Osteocyte (in vitro differentiated cells): ENCODE data around the gene SPTSSA. TPM values are rescaled to one million over a fixed set of nuclear protein-coding genes. Genes with fewer than 3 reads are reported as not detected.

Source experiments
- DNase-seq: peaks from one replicate; pipeline ENCODE4 v3.0.0; 2021; ENCODE audit warnings: mixed read lengths; ENCODE audit not compliant: unreplicated experiment; ENCODE audit errors: extremely low spot score
- H3K27ac Mint-ChIP-seq: one replicate; pipeline ENCODE4 v1.8.0; 2021; ENCODE audit warnings: mild to moderate bottlenecking, mixed read lengths; ENCODE audit not compliant: unreplicated experiment
- H3K27me3 Mint-ChIP-seq: one replicate; pipeline ENCODE4 v1.8.0; 2021; ENCODE audit warnings: mixed read lengths; ENCODE audit not compliant: unreplicated experiment
- H3K36me3 Mint-ChIP-seq: one replicate; pipeline ENCODE4 v1.8.0; 2021; ENCODE audit warnings: mixed read lengths; ENCODE audit not compliant: unreplicated experiment
- H3K4me1 Mint-ChIP-seq: one replicate; pipeline ENCODE4 v1.8.0; 2021; ENCODE audit warnings: mixed read lengths; ENCODE audit not compliant: unreplicated experiment
- H3K4me3 Mint-ChIP-seq: one replicate; pipeline ENCODE4 v1.8.0; 2021; ENCODE audit warnings: mild to moderate bottlenecking, moderate library complexity, mixed read lengths; ENCODE audit not compliant: unreplicated experiment
- H3K9me3 Mint-ChIP-seq: one replicate; pipeline ENCODE4 v1.8.0; 2021; ENCODE audit warnings: mixed read lengths; ENCODE audit not compliant: unreplicated experiment
- CTCF ChIP-seq: fragments of 200-600 bp; sonication (generic); IDR thresholded peaks from 2 replicates; pipeline ENCODE4 v1.5.0; 2021; ENCODE audit warnings: antibody characterized with exemption, mild to moderate bottlenecking, moderate library complexity
- total RNA-seq: library from RNA; stranded (reverse); gene quantifications from 2 replicates; pipeline ENCODE4 v1.2.1, GENCODE V29; 2021

Gene SPTSSA
- total RNA-seq, 1 donor from 2014 or later = 17.8 TPM

- Mint-ChIP-seq H3K27ac (peak overlapping the region; percentile 86), H3K9me3 (no peaks in the 10 kb centered on the region), H3K27me3 (no peaks in the 10 kb centered on the region), H3K4me1 (peaks cover 36% of the 10 kb centered on the region), H3K36me3 (no peaks in the 10 kb centered on the region), H3K4me3 (no peak overlapping the region)
- no peak for TF ChIP-seq CTCF
- DNase-seq = no peak
These were observed 40.0 kb upstream of the SPTSSA start for GRCh38 chr14:34502001-34502400.

GRCh38 chr14:34501004-34501580, 39.1 kb upstream of the SPTSSA start:
- DNase-seq = no peak
- H3K4me3 Mint-ChIP-seq = no peak overlapping the region
- H3K36me3 Mint-ChIP-seq = no peaks in the 10 kb centered on the region
- H3K27ac Mint-ChIP-seq = peak overlapping the region; percentile 3
- peaks cover 44% of the 10 kb centered on the region for H3K4me1 Mint-ChIP-seq
- TF ChIP-seq CTCF = no peak
- H3K27me3 Mint-ChIP-seq = no peaks in the 10 kb centered on the region
- H3K9me3 Mint-ChIP-seq = no peaks in the 10 kb centered on the region

GRCh38 chr14:34498684-34499412, 36.8 kb upstream of the SPTSSA start:
- no peak for DNase-seq
- Mint-ChIP-seq H3K4me1 (peaks cover 44% of the 10 kb centered on the region), H3K9me3 (no peaks in the 10 kb centered on the region), H3K27me3 (no peaks in the 10 kb centered on the region), H3K4me3 (no peak overlapping the region), H3K27ac (no peak overlapping the region), H3K36me3 (no peaks in the 10 kb centered on the region)
- peak; percentile 34 for TF ChIP-seq CTCF

- Mint-ChIP-seq H3K4me3 (peak overlapping the region; percentile 27), H3K4me1 (peaks cover 28% of the 10 kb centered on the region), H3K36me3 (no peaks in the 10 kb centered on the region), H3K27ac (peak overlapping the region; percentile 90), H3K27me3 (no peaks in the 10 kb centered on the region), H3K9me3 (no peaks in the 10 kb centered on the region)
- peak; percentile 84 for DNase-seq
- TF ChIP-seq CTCF = peak; percentile 31
These were observed 34.9 kb upstream of the SPTSSA start for GRCh38 chr14:34496679-34497513.
